22Rv1 (cell line): ENCODE results near the gene CNST.

Experiments
- CTCF ChIP-seq: fragments of 450-650 bp; IDR thresholded peaks from 2 replicates; pipeline ENCODE4 v1.5.1; 2017; ENCODE audit warnings: mild to moderate bottlenecking
- ZFX ChIP-seq: fragments of 450-650 bp; IDR thresholded peaks from 2 replicates; pipeline ENCODE4 v1.6.1; 2017; ENCODE audit warnings: antibody characterized with exemption, borderline replicate concordance

- TF ChIP-seq CTCF (no peak), ZFX (no peak)
These were observed 14.1 kb upstream of the CNST start for GRCh38 chr1:246552110-246552509.
